OCI-LY1 (cell line): ENCODE data around the gene PRLH.

Source experiments
- H2AFZ ChIP-seq: fragments of 200-600 bp; sonication (generic), shearing (Covaris generic); 2 replicates; pipeline ENCODE4 v1.6.0; 2014; ENCODE audit warnings: antibody characterized with exemption, mild to moderate bottlenecking, low read length
- H3F3A ChIP-seq: fragments of 200-600 bp; sonication (generic), shearing (Covaris generic); 2 replicates; pipeline ENCODE4 v1.6.0; 2014; ENCODE audit warnings: mild to moderate bottlenecking, antibody characterized with exemption, low read length, moderate library complexity; ENCODE audit not compliant: insufficient read depth
- H3K27ac ChIP-seq: fragments of 200-600 bp; sonication (generic); 2 replicates; pipeline ENCODE4 v1.5.1; 2014; ENCODE audit warnings: low read length, mixed run types, mild to moderate bottlenecking, low read depth; ENCODE audit not compliant: poor library complexity, severe bottlenecking
- H3K27me3 ChIP-seq: fragments of 200-600 bp; sonication (generic); 2 replicates; pipeline ENCODE4 v1.6.0; 2014; ENCODE audit warnings: antibody characterized with exemption, mild to moderate bottlenecking, low read length, moderate library complexity; ENCODE audit not compliant: insufficient read depth
- H3K36me3 ChIP-seq: fragments of 200-600 bp; sonication (generic); 2 replicates; pipeline ENCODE4 v1.6.1; 2014; ENCODE audit warnings: mild to moderate bottlenecking, antibody characterized with exemption, low read length, moderate library complexity, mixed read lengths; ENCODE audit not compliant: insufficient read depth
- H3K4me1 ChIP-seq: fragments of 200-600 bp; sonication (generic); 2 replicates; pipeline ENCODE4 v1.5.1; 2014; ENCODE audit warnings: mild to moderate bottlenecking, low read length, moderate library complexity; ENCODE audit not compliant: insufficient read depth, severe bottlenecking
- H3K4me2 ChIP-seq: fragments of 200-600 bp; sonication (generic), shearing (Covaris generic); 2 replicates; pipeline ENCODE4 v1.6.1; 2014; ENCODE audit warnings: low read length
- H3K4me3 ChIP-seq: fragments of 200-600 bp; sonication (generic); 2 replicates; pipeline ENCODE4 v1.5.1; 2014; ENCODE audit warnings: low read length, low read depth, mild to moderate bottlenecking, mixed read lengths; ENCODE audit not compliant: poor library complexity, severe bottlenecking
- H3K79me2 ChIP-seq: fragments of 200-600 bp; shearing (Covaris generic); 2 replicates; pipeline ENCODE4 v1.6.1; 2016; ENCODE audit warnings: mixed run types, low read length, mixed read lengths; ENCODE audit not compliant: insufficient read depth
- H3K9ac ChIP-seq: fragments of 200-600 bp; sonication (generic), shearing (Covaris generic); 2 replicates; pipeline ENCODE4 v1.6.1; 2014; ENCODE audit warnings: mild to moderate bottlenecking, low read length, mixed read lengths
- H3K9me2 ChIP-seq: fragments of 200-600 bp; sonication (generic), shearing (Covaris generic); 2 replicates; pipeline ENCODE4 v1.6.1; 2014; ENCODE audit warnings: low read depth, mild to moderate bottlenecking, low read length, mixed read lengths
- H3K9me3 ChIP-seq: fragments of 200-600 bp; shearing (Covaris generic); 2 replicates; pipeline ENCODE4 v1.6.1; 2014; ENCODE audit warnings: low read length, mixed read lengths
- H4K20me1 ChIP-seq: fragments of 200-600 bp; sonication (generic), shearing (Covaris generic); 2 replicates; pipeline ENCODE4 v1.6.0; 2016; ENCODE audit warnings: mild to moderate bottlenecking, low read length; ENCODE audit not compliant: insufficient read depth
- EZH2 ChIP-seq: fragments of 200-600 bp; sonication (generic), shearing (Covaris generic); IDR thresholded peaks from 2 replicates; pipeline ENCODE4 v1.8.0; 2017; ENCODE audit warnings: borderline replicate concordance, mixed run types, mild to moderate bottlenecking, antibody characterized with exemption, low read length, moderate library complexity, mixed read lengths
- TF ChIP-seq, protein P1 (sequence below): fragments of 200-600 bp; sonication (generic), shearing (Covaris generic); IDR thresholded peaks from 2 replicates; pipeline ENCODE4 v1.5.1; 2017; ENCODE audit warnings: mild to moderate bottlenecking, antibody characterized with exemption, low read length, moderate library complexity, mixed read lengths

PRLH gene, protein sequence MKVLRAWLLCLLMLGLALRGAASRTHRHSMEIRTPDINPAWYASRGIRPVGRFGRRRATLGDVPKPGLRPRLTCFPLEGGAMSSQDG

DNA sequence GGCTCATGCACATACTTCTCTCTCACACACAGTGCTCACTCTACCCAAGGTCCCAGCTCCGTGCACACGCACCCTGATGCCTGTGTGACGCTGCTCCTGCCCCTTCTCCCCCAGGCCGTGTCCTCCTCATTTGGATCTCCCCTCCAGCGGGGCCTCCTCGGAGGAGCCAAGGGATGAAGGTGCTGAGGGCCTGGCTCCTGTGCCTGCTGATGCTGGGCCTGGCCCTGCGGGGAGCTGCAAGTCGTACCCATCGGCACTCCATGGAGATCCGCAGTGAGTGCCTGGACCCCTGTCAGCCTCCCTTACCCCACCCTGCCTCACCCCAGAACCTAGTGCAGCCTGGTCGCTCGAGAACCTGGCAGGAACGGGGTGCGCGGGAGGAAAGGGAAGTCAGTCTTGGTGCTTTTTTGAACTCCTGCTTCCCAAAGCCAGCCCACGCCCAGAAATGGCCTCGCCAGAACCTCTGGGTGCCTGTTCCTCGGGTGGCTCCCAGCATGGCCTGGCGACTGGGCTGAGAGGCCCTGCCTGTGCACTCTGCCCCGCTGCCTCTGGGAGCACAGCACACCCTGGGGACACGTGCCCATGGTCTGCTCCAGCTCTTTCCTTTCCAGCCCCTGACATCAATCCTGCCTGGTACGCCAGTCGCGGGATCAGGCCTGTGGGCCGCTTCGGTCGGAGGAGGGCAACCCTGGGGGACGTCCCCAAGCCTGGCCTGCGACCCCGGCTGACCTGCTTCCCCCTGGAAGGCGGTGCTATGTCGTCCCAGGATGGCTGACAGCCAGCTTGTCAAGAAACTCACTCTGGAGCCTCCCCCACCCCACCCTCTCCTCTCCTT, at the start of gene PRLH:
Gene PRLH, plus strand, starts transcription at position 174 of the 835 bp plus-strand sequence. Its CDS starts 0 bp downstream, at position 174.
- H3F3A ChIP-seq = no peaks in the 10 kb centered on the region
- H3K4me3 ChIP-seq = no peak within 1 kb of the TSS
- no peaks in the 10 kb centered on the region for H3K9me3 ChIP-seq
- H3K4me2 ChIP-seq = no peak within 1 kb of the TSS
- H3K36me3 ChIP-seq = no peaks in the 10 kb centered on the region
- no peaks in the 10 kb centered on the region for H4K20me1 ChIP-seq
- peaks cover 6% of the 10 kb centered on the region; the same call in 1 of the 2 replicates for H3K27me3 ChIP-seq
- no peaks in the 10 kb centered on the region for H3K79me2 ChIP-seq
- no peaks in the 10 kb centered on the region for H3K9me2 ChIP-seq
- no peaks in the 10 kb centered on the region for H3K4me1 ChIP-seq
- H2AFZ ChIP-seq = no peak within 1 kb of the TSS
- TF ChIP-seq EZH2 = no peak
- TF ChIP-seq, protein P1, sequence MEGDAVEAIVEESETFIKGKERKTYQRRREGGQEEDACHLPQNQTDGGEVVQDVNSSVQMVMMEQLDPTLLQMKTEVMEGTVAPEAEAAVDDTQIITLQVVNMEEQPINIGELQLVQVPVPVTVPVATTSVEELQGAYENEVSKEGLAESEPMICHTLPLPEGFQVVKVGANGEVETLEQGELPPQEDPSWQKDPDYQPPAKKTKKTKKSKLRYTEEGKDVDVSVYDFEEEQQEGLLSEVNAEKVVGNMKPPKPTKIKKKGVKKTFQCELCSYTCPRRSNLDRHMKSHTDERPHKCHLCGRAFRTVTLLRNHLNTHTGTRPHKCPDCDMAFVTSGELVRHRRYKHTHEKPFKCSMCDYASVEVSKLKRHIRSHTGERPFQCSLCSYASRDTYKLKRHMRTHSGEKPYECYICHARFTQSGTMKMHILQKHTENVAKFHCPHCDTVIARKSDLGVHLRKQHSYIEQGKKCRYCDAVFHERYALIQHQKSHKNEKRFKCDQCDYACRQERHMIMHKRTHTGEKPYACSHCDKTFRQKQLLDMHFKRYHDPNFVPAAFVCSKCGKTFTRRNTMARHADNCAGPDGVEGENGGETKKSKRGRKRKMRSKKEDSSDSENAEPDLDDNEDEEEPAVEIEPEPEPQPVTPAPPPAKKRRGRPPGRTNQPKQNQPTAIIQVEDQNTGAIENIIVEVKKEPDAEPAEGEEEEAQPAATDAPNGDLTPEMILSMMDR = no peak
- H3K9ac ChIP-seq = no peak within 1 kb of the TSS
- H3K27ac ChIP-seq = no peak within 1 kb of the TSS

DNA sequence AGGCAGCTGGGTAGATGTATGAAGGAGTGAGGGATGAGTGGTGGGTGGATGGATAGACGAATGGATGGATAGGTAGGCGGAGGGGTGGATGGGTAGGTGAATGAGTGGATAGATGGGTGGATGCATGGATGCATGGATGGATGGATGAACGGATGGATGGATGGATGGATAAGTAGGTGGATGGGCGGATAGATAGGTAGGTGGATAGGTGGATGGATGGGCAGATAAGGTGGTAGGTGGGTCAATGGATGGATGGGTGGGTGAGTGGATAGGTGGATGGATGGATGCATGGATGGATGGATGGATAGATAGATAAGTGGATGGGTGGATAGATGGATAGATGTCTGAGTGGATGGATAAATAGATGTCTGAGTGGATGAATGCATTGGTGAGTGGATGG, 49.2 kb upstream of the PRLH start:
- Histone ChIP-seq H2AFZ (no peak overlapping the region), H3K4me1 (no peaks in the 10 kb centered on the region), H3K79me2 (no peaks in the 10 kb centered on the region), H3K9ac (no peak overlapping the region), H3F3A (no peaks in the 10 kb centered on the region), H3K36me3 (no peaks in the 10 kb centered on the region), H3K9me3 (no peaks in the 10 kb centered on the region), H3K27ac (no peak overlapping the region), H3K27me3 (no peaks in the 10 kb centered on the region), H3K9me2 (no peaks in the 10 kb centered on the region), H3K4me2 (no peak overlapping the region), H4K20me1 (no peaks in the 10 kb centered on the region), H3K4me3 (no peak overlapping the region)
- TF ChIP-seq, protein P1 = no peak
- TF ChIP-seq EZH2 = no peak

DNA sequence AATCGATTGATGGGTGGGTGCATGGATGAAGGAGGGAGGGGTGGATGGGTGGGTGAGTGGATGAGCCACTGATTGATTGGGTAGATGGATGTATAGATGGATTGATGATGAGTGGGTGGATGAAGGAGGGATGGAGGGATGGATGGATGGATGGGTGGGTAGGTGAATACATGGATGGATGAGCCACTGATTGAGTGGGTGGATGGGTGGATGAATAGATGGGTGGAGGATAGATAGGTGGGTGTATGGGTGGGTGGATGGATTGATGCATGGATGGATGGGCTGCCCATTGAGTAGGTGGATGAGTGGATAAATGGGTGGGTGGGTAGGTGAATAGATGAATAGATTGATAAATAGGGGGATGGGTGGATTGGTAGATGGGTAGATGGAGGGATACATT, 48.4 kb upstream of the PRLH start:
- Histone ChIP-seq H3K79me2 (no peaks in the 10 kb centered on the region), H3K9ac (no peak overlapping the region), H3K4me3 (no peak overlapping the region), H3K36me3 (no peaks in the 10 kb centered on the region), H3K9me3 (no peaks in the 10 kb centered on the region), H4K20me1 (no peaks in the 10 kb centered on the region), H3K27ac (no peak overlapping the region), H3K4me1 (no peaks in the 10 kb centered on the region), H3K4me2 (no peak overlapping the region), H3K27me3 (no peaks in the 10 kb centered on the region), H3K9me2 (no peaks in the 10 kb centered on the region), H2AFZ (no peak overlapping the region), H3F3A (no peaks in the 10 kb centered on the region)
- no peak for TF ChIP-seq EZH2
- TF ChIP-seq, protein P1 = no peak
